Stomach smooth muscle (tissue), 2 donors: Measurements from ENCODE around the gene B4GALNT4.
"Not testable (repeated sequence)": the region's sequence is repeated elsewhere in the genome, so short reads cannot be mapped to it uniquely, and the experiment has no call there.

Source experiments
- H3K27ac ChIP-seq: one replicate; pipeline ENCODE4 v1.7.0; 2013; ENCODE audit warnings: mild to moderate bottlenecking, low read length, inconsistent platforms
- H3K27me3 ChIP-seq, 2 donors: one replicate each; pipeline ENCODE4 v1.7.0; 2013; ENCODE audit warnings: low read length in 2 of 2; ENCODE audit not compliant: insufficient read depth in 2 of 2, control insufficient read depth in 1 of 2
- H3K36me3 ChIP-seq, 2 donors: one replicate each; pipeline ENCODE4 v1.7.0; 2013; ENCODE audit warnings: low read length in 2 of 2; ENCODE audit not compliant: control insufficient read depth in 2 of 2, insufficient read depth in 2 of 2
- H3K4me1 ChIP-seq: one replicate; pipeline ENCODE4 v1.7.0; 2013; ENCODE audit warnings: low read length; ENCODE audit not compliant: control insufficient read depth, insufficient read depth
- H3K4me3 ChIP-seq, 2 donors: one replicate each; pipeline ENCODE4 v1.7.0; 2013; ENCODE audit warnings: low read length in 2 of 2
- H3K9ac ChIP-seq, 2 donors: one replicate each; pipeline ENCODE4 v1.7.0; 2013; ENCODE audit warnings: low read length in 2 of 2, mild to moderate bottlenecking in 1 of 2
- H3K9me3 ChIP-seq, 2 donors: one replicate each; pipeline ENCODE4 v1.7.0; 2013; ENCODE audit warnings: low read length in 2 of 2; ENCODE audit not compliant: control insufficient read depth in 2 of 2
- donor health status: healthy.
- donor health status: Pancreatic carcinoma.

The B4GALNT4 gene

DNA sequence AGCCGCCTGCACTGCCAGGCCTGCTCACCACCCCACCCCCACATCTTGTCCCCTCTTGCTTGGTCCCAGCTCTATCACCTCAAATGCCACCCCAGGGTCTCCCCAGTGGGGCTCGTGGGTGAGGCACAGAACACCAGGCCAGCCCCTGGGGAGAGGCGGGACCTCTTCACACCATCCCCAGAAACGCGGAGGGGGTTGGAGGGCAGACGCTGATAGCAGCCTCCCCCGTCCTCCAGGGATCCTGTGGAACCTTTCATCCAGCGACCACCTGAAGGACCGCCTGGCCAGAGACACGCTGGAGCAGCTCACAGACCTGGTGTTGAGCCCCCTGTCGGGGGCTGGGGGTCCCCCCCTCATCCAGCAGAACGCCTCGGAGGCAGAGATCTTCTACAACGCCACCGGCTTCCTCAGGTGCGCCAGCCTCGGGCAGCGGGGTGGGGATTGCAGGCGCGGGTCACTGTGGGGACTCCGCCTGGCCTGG is 30.5 kb downstream of the B4GALNT4 start:
- H3K4me3 ChIP-seq: no peak overlapping the region
- no peaks in the 10 kb centered on the region for H3K9me3 ChIP-seq
- no peak overlapping the region for H3K9ac ChIP-seq
- no peak overlapping the region for H3K27ac ChIP-seq
- H3K27me3 ChIP-seq: peaks cover 7 to 11% of the 10 kb centered on the region in 2 donors
- no peaks in the 10 kb centered on the region for H3K36me3 ChIP-seq
- peaks cover 15% of the 10 kb centered on the region for H3K4me1 ChIP-seq

DNA sequence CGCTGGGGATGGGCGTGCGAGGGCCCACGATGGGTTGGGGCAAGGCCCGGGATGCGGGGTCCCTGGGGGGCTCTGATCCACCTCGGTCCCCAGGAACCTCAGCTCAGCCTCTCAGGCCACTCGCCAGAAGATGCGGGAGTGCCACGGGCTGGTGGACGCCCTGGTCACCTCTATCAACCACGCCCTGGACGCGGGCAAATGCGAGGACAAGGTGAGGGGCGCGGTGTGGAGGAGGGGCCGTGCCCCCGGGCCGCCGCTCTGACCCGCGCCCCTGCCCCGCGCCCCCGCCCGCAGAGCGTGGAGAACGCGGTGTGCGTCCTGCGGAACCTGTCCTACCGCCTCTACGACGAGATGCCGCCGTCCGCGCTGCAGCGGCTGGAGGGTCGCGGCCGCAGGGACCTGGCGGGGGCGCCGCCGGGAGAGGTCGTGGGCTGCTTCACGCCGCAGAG is 31.0 kb downstream of the B4GALNT4 start:
- no peak overlapping the region for H3K27ac ChIP-seq
- H3K36me3 ChIP-seq: no peaks in the 10 kb centered on the region
- no peak overlapping the region for H3K9ac ChIP-seq
- peaks cover 7 to 11% of the 10 kb centered on the region in 2 donors for H3K27me3 ChIP-seq
- H3K4me1 ChIP-seq: peaks cover 15% of the 10 kb centered on the region
- H3K9me3 ChIP-seq: no peaks in the 10 kb centered on the region
- no peak overlapping the region for H3K4me3 ChIP-seq

- not testable (repeated sequence) for H3K9me3 ChIP-seq, H3K9ac ChIP-seq, H3K36me3 ChIP-seq, H3K4me3 ChIP-seq, H3K27ac ChIP-seq
- H3K4me1 ChIP-seq: peaks cover 19% of the 10 kb centered on the region
- H3K27me3 ChIP-seq: peaks cover 7 to 11% of the 10 kb centered on the region in 2 donors
These were observed 31.9 kb downstream of the B4GALNT4 start for GRCh38 chr11:401196-401595.

DNA sequence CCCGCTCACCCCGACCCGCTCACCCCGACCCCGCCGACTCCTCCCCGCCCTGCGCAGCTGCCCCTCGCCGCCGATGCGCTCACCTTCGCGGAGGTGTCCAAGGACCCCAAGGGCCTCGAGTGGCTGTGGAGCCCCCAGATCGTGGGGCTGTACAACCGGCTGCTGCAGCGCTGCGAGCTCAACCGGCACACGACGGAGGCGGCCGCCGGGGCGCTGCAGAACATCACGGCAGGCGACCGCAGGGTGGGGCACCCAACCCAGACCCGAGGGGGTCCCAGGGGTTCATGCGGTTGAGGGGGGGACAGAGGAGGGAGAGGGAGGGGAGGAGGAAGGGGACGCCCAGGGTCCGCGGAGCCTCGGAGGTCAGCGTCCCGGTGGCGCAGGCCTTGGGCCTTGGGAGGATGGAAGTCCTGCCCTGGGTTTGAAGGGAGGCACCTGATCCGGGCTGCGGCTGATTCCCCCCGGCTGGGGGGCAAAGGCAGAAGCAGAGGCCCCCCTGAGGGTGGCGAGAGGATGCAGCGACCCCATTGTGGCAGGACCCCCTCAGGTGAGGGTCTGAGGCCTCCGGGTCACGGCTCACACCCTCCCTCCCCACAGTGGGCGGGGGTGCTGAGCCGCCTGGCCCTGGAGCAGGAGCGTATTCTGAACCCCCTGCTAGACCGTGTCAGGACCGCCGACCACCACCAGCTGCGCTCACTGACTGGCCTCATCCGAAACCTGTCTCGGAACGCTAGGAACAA is 33.9 kb downstream of the B4GALNT4 start:
- no peak overlapping the region for H3K9ac ChIP-seq
- no peaks in the 10 kb centered on the region for H3K36me3 ChIP-seq
- no peak overlapping the region for H3K4me3 ChIP-seq
- no peaks in the 10 kb centered on the region for H3K9me3 ChIP-seq
- peaks cover 15% of the 10 kb centered on the region for H3K4me1 ChIP-seq
- H3K27ac ChIP-seq: no peak overlapping the region
- H3K27me3 ChIP-seq: peaks cover 7 to 11% of the 10 kb centered on the region in 2 donors

DNA sequence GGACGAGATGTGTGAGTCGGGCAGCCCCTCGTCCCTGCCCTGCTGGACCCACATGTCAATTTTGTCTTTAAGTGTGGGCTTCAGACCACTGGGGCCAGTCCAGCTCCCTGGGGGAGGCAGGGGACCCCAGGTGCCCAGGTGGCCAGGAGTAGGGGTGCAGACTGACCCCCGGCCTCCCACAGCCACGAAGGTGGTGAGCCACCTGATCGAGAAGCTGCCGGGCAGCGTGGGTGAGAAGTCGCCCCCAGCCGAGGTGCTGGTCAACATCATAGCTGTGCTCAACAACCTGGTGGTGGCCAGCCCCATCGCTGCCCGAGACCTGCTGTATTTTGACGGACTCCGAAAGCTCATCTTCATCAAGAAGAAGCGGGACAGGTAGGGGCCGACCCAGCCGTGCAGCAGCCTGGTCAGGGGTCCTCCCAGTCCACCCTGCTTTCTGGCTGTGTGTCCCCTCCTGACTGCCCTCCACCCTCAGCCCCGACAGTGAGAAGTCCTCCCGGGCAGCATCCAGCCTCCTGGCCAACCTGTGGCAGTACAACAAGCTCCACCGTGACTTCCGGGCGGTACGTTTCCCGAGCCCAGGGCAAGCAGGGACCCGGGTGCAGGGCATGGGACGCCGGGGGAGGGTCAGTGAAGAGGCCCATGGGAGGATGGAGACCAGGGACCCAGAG is 34.6 kb downstream of the B4GALNT4 start:
- H3K9ac ChIP-seq: no peak overlapping the region
- H3K9me3 ChIP-seq: no peaks in the 10 kb centered on the region
- H3K27me3 ChIP-seq: peaks cover 5 to 11% of the 10 kb centered on the region in 2 donors
- H3K4me3 ChIP-seq: no peak overlapping the region
- no peaks in the 10 kb centered on the region for H3K36me3 ChIP-seq
- peaks cover 15% of the 10 kb centered on the region for H3K4me1 ChIP-seq
- no peak overlapping the region for H3K27ac ChIP-seq

GRCh38 chr11:404551-405264 is 35.4 kb downstream of the B4GALNT4 start:
- H3K9ac ChIP-seq: no peak overlapping the region
- peaks cover 2 to 8% of the 10 kb centered on the region in 2 donors for H3K27me3 ChIP-seq
- no peaks in the 10 kb centered on the region for H3K36me3 ChIP-seq
- H3K4me3 ChIP-seq: no peak overlapping the region
- H3K4me1 ChIP-seq: peaks cover 15% of the 10 kb centered on the region
- no peaks in the 10 kb centered on the region for H3K9me3 ChIP-seq
- H3K27ac ChIP-seq: no peak overlapping the region

DNA sequence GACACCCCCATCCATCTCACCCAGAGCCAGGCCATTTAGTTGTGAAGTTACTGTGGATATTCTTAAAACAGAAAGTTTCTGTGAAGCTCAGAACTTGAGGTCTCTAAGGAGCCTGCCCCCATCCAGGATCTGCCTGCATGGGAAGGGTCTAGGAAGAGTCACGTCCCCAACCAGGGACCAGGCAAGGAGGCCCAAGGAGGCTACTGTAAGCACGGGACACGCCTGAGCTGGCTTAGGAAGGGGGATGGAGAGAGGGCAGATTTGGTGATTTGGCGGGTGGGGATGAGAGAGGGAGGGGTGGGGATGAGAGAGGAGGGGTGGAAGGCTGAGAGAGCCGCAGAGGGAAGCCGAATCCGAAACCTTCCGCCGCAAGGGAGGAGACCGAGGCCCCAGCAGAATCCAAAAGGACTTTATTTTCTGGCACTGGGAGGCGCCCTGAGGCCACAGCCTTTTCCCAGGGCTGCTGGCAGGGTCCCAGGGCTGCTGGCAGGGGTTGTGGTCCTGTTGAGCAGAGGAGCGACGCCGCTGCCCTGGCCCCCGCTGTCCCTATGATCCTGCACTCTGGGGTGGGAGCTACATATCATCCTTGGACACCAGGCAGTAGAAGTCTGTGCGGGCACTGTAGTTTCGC is 36.1 kb downstream of the B4GALNT4 start:
- Histone ChIP-seq H3K9me3 (no peaks in the 10 kb centered on the region), H3K9ac (no peak overlapping the region), H3K27me3 (peaks cover 0 to 4% of the 10 kb centered on the region in 2 donors), H3K4me3 (peak overlapping the region in 1 of 2 donors; percentile 78), H3K36me3 (no peaks in the 10 kb centered on the region), H3K27ac (no peak overlapping the region), H3K4me1 (peaks cover 15% of the 10 kb centered on the region)

DNA sequence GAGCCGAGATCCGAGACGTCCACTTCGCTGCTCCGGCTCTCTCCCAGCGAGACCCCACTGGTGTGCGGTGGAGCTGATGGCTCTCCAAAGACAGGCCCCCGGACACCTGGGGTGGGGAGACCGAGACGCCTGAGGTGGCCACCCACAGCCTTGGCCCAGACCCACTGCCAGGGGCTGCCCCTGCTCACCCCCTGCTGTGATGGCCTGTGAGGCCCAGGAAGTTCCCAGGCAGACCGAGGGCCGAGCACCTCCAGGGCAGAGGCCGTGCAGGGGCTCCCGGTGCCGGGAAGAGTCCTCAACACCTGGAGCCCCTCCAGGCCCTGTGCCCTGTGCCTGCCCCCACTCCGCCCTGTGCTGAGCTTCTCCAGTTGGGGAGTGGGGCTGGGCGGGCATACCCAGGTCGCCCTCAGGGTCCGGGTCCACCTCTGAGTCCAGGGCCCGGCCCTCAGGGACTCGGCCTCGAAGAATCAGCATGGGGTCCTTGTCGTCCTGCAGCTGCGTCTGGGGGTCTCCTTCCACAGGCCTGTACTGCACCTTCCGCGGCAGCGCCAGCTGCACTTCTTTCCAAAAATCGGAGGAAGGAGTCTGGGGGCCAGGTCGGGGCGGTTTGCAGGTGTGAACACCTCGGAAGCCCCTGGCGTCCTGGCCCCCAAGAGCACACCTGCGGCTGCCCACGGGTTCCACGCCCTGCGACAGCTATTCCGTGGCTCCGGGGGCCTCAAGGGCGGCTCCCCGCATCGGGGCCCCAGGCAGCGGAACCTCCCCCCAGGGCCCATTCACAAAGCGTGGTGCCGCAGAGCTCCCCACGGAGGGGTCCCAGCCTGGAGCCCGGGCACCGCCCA is 36.9 kb downstream of the B4GALNT4 start:
- Histone ChIP-seq H3K4me1 (peaks cover 15% of the 10 kb centered on the region), H3K9me3 (no peaks in the 10 kb centered on the region), H3K36me3 (no peaks in the 10 kb centered on the region), H3K9ac (peak overlapping the region in 1 of 2 donors; percentile 55), H3K4me3 (peak overlapping the region; percentile 62 to 78), H3K27me3 (peaks cover 0 to 4% of the 10 kb centered on the region in 2 donors), H3K27ac (no peak overlapping the region)

DNA sequence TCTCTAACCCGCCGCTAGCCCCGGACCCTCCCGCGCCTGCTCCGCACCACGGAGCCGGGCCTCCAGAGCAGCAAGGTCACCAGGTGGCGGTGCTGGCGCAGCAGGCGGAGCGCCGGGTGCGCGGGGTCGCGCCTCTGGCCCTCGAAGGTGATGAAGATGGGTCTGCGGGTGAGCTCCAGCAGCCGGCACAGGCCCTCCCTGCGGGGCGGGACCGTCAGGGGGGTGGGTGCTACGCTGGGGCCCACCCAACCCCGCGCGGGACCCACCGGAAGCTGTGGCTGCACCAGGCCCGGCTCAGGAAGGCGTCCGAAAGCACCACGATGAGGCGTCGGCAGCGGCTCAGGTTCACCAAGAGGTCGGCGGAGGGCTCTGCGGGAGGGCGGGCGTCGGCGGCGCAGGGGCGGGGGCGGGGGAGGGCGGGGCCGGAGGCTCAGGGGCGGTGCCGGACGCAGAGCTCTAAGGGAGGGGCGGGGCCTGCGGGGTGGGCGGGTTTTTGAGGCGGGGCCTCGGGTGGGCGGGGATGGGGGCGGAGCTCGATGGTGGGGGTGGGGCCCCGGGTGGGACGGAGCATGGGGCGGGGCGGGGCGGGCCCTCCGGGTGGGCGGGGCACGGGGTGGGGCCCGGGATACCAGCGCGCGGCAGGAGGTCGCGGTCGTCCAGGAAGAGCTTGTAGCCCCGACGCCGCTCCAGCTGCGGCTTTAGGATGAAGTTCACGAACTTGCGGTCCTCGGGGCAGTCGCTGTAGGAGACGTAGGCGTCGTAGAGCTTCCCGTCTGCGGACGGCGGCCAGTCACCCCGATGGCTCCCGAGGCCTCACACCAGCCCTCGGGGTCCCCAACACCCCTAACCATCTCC is 37.7 kb downstream of the B4GALNT4 start:
- Histone ChIP-seq H3K4me1 (peaks cover 15% of the 10 kb centered on the region), H3K27ac (no peak overlapping the region), H3K27me3 (peaks cover 0 to 4% of the 10 kb centered on the region in 2 donors), H3K36me3 (no peaks in the 10 kb centered on the region), H3K4me3 (peak overlapping the region; percentile 62 to 78), H3K9ac (peak overlapping the region in 1 of 2 donors; percentile 55), H3K9me3 (no peaks in the 10 kb centered on the region)
